GM12878 (cell line): ENCODE results near the gene PRKG1.

ENCODE experiments used
- CHD1 ChIP-seq: IDR thresholded peaks from 2 replicates; pipeline ENCODE4 v1.6.1; 2012; ENCODE audit warnings: low read depth, low read length, improper control_type of control experiment
- EGR1 ChIP-seq, 2 experiments: IDR thresholded peaks; 1 replicate in 1 of 2; 2 replicates in 1 of 2; pipeline ENCODE4 v1.6.1; 2011 to 2012; ENCODE audit warnings: low read depth in 2 of 2, low read length in 2 of 2, borderline replicate concordance in 1 of 2, mild to moderate bottlenecking in 1 of 2, moderate library complexity in 1 of 2
- POLR2A ChIP-seq: IDR thresholded peaks from 2 replicates; pipeline ENCODE4 v1.6.1; 2011; ENCODE audit warnings: low read depth, mild to moderate bottlenecking, low read length
- SRF ChIP-seq, 2 experiments: IDR thresholded peaks; 2 replicates each; pipeline ENCODE4 v1.6.1; 2011; ENCODE audit warnings: low read depth in 2 of 2, low read length in 2 of 2, mild to moderate bottlenecking in 1 of 2, moderate library complexity in 1 of 2
- TF ChIP-seq, protein P1 (sequence below), 3 experiments: IDR thresholded peaks in 2 of 3; conservative IDR thresholded peaks in 1 of 3; 2 replicates each; pipeline ENCODE4 v1.5.1; 2011; ENCODE audit warnings: low read depth in 3 of 3, low read length in 3 of 3, mild to moderate bottlenecking in 3 of 3, control low read depth in 2 of 3, moderate library complexity in 2 of 3, inconsistent platforms in 1 of 3, mixed read lengths in 1 of 3; ENCODE audit not compliant: control insufficient read depth in 2 of 3, insufficient read depth in 1 of 3; ENCODE audit errors: extremely low read depth in 1 of 3

GRCh38 chr10:52300599-52301277 is 1226.5 kb downstream of the PRKG1 start:
- no peak for TF ChIP-seq EGR1 (IDR thresholded peaks at IDR 0.05; ENCODE audit: borderline replicate concordance in 1 of 2, low read depth in 2 of 2, low read length in 2 of 2)
- no peak for TF ChIP-seq SRF (IDR thresholded peaks at IDR 0.05; ENCODE audit: low read depth in 2 of 2, low read length in 2 of 2)
- TF ChIP-seq, protein P1, sequence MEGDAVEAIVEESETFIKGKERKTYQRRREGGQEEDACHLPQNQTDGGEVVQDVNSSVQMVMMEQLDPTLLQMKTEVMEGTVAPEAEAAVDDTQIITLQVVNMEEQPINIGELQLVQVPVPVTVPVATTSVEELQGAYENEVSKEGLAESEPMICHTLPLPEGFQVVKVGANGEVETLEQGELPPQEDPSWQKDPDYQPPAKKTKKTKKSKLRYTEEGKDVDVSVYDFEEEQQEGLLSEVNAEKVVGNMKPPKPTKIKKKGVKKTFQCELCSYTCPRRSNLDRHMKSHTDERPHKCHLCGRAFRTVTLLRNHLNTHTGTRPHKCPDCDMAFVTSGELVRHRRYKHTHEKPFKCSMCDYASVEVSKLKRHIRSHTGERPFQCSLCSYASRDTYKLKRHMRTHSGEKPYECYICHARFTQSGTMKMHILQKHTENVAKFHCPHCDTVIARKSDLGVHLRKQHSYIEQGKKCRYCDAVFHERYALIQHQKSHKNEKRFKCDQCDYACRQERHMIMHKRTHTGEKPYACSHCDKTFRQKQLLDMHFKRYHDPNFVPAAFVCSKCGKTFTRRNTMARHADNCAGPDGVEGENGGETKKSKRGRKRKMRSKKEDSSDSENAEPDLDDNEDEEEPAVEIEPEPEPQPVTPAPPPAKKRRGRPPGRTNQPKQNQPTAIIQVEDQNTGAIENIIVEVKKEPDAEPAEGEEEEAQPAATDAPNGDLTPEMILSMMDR (IDR thresholded peaks at IDR 0.05 in 2 of 3, conservative IDR thresholded peaks at IDR 0.05 in 1 of 3; ENCODE audit: control insufficient read depth in 2 of 3, extremely low read depth in 1 of 3, insufficient read depth in 1 of 3, low read depth in 3 of 3, low read length in 3 of 3), result no peak
- TF ChIP-seq CHD1, result no peak
- TF ChIP-seq POLR2A, result no peak
